Stimulated activated naive B cell treated with anti-CD40 and anti-IgM and Interleukin-4, amounts not matched to agents 10 μg/mL and 1 μg/mL and 100 μg/mL, for 72 hours (primary cell): Measurements from ENCODE around the gene WDR37.

Source experiments
- ATAC-seq, 2 donors: fragments of 150-1000 bp; cut with Tn5 transposase; replicated peaks; 2 replicates each; pipeline ENCODE4 v1.10.0; 2021; ENCODE audit warnings: moderate library complexity in 1 of 2
- DNase-seq: peaks from one replicate; pipeline ENCODE4 v3.0.0; 2021
- H3K27ac Mint-ChIP-seq: one replicate; pipeline ENCODE4 v1.8.0; 2022; ENCODE audit warnings: mild to moderate bottlenecking, mixed read lengths
- H3K27me3 Mint-ChIP-seq, 2 donors: one replicate each; pipeline ENCODE4 v1.8.0; 2022; ENCODE audit warnings: mixed read lengths in 2 of 2
- H3K36me3 Mint-ChIP-seq, 2 donors: one replicate each; pipeline ENCODE4 v1.8.0; 2022; ENCODE audit warnings: mixed read lengths in 2 of 2, mild to moderate bottlenecking in 1 of 2
- H3K4me1 Mint-ChIP-seq, 2 donors: one replicate each; pipeline ENCODE4 v1.8.0; 2022; ENCODE audit warnings: mixed read lengths in 2 of 2, mild to moderate bottlenecking in 1 of 2
- H3K4me3 Mint-ChIP-seq, 2 donors: one replicate each; pipeline ENCODE4 v1.8.0; 2022; ENCODE audit warnings: mild to moderate bottlenecking in 2 of 2, mixed read lengths in 2 of 2, moderate library complexity in 1 of 2
- H3K9me3 Mint-ChIP-seq, 2 donors: one replicate each; pipeline ENCODE4 v1.8.0; 2022; ENCODE audit warnings: mixed read lengths in 2 of 2, mild to moderate bottlenecking in 1 of 2

WDR37 gene

DNA sequence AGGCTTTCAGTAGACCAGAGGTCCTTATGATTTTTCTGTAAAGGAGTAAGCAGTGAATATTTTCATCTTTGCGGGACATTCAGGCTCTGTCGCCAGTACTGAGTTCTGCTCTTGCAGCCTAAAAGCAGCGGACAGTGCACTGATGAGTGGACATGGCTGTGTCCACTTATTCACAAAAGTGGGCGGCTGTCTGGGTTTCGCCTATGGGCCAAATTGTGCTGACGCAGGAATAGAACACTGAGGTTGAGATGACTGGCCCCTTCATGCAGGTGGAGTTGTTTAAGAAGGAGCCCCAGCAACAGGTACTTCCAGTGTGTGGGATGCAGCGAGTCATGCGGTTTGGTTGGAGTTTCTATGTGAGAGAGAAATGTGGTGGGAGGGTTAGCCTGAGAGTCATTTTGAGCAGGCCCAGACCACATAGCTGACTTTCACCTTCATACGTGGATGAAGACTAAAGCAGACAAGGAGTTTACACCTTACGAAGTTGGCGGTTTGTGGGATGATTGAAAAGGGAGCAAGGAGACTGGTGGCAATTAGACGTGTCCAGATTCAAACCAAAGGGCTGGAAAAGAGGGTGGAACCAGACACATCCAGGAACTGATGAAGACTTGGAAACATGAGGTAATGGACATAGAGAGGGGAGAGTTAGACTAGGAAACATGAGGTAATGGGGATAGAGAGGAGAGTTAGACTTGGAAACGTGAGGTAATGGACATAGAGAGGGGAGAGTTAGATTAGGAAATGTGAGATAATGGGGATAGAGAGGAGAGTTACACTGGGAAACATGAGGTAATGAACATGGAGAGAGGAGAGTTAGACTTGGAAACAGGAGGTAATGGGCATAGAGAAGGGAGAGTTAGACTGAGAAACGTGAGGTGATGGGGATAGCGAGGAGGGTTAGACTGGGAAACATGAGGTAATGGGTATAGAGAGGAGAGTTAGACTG is 38.2 kb downstream of the WDR37 start:
- DNase-seq = no peak
- peaks cover 0 to 2% of the 10 kb centered on the region in 2 donors for H3K4me1 Mint-ChIP-seq
- peak in 1 of 2 donors; percentile 47 for ATAC-seq
- H3K4me3 Mint-ChIP-seq = no peak overlapping the region
- no peaks in the 10 kb centered on the region for H3K9me3 Mint-ChIP-seq
- H3K36me3 Mint-ChIP-seq = peaks cover 21 to 27% of the 10 kb centered on the region in 2 donors
- H3K27me3 Mint-ChIP-seq = no peaks in the 10 kb centered on the region
- H3K27ac Mint-ChIP-seq = no peak overlapping the region

DNA sequence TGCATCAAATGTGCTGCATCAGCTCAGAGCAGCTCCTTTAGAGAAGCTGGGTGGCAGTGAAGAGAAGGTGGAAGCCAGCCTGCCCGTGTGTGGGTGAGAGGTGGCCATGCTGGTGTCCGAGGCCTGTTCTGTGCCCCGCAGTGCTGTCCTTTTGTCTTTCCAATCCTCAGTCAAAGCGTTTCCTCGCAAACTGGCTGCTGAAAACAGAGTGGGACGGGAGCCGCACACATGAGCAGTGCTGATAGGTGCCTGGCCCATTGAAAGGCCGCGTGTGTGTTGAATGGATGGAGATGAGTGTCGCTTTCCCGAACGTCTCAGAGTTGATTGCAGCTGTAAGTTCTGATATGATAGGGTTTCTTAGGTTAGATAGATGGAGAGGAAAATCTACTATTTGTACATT is 39.3 kb downstream of the WDR37 start:
- no peak for DNase-seq

DNA sequence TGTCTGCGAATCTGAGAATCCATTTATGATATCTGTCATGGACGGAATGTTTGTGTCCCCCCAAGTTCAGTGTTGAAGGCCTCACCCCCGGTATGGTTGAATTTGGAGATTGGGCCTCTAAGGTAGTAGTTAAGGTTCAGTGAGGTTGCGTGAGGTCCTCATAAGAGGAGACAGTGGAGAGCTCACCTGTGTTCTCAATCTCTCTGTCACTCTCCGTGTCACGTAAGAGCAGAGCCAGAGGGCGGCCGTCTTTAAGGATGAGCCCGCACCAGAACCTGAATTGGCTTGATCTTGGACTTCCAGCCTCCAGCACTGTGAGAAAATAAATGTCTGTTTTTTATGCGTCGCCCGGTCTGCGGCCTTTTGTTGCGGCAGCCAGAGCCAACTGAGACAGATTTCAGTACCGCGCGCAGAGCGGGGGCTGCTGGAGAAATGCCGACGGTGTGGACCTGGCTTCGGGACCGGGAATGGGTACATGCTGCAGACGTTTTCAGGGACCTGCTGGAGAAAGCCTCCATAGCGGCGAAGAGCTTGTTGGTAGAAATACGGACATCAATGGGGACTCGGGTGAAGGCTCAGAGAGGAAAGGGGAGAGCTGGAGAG is 40.2 kb downstream of the WDR37 start:
- ATAC-seq (no peak), DNase-seq (no peak)
- peaks cover 21 to 25% of the 10 kb centered on the region in 2 donors for H3K36me3 Mint-ChIP-seq
- no peak overlapping the region for H3K4me3 Mint-ChIP-seq
- H3K27ac Mint-ChIP-seq = no peak overlapping the region
- no peaks in the 10 kb centered on the region for H3K9me3 Mint-ChIP-seq
- H3K27me3 Mint-ChIP-seq = no peaks in the 10 kb centered on the region
- peaks cover 7 to 9% of the 10 kb centered on the region in 2 donors for H3K4me1 Mint-ChIP-seq

More for the DNA sequence above, 39.3 kb downstream of the WDR37 start:
- no peak for ATAC-seq
- Mint-ChIP-seq H3K4me1 (peaks cover 0 to 6% of the 10 kb centered on the region in 2 donors), H3K36me3 (peaks cover 19 to 22% of the 10 kb centered on the region in 2 donors), H3K27ac (no peak overlapping the region), H3K4me3 (no peak overlapping the region), H3K9me3 (no peaks in the 10 kb centered on the region), H3K27me3 (no peaks in the 10 kb centered on the region)

DNA sequence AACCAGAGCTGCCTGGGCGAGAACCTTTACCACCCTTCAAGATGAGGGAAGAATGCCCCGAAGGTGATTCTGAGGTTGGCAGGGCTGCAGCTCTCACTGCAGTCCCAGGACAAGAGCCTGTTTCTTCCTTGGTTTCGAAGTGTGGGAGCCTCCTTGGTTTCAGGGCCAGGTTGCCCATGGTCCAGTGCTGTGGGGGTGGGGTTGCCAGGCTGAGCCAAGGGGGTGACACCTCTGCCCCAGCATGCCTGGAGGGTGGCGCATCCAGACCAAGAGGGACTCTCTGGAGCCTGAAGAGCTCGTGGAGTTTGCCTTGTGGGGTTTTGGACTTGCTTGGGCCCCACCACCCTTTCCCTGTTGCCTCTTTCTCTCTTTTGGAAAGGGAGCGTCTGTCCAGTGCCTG is 41.3 kb downstream of the WDR37 start:
- DNase-seq = no peak
- H3K36me3 Mint-ChIP-seq = peaks cover 29 to 31% of the 10 kb centered on the region in 2 donors
- no peak overlapping the region for H3K27ac Mint-ChIP-seq
- H3K27me3 Mint-ChIP-seq = no peaks in the 10 kb centered on the region
- no peak overlapping the region for H3K4me3 Mint-ChIP-seq
- peaks cover 0 to 7% of the 10 kb centered on the region in 2 donors for H3K9me3 Mint-ChIP-seq
- ATAC-seq = no peak
- H3K4me1 Mint-ChIP-seq = peaks cover 18% of the 10 kb centered on the region in 2 donors

DNA sequence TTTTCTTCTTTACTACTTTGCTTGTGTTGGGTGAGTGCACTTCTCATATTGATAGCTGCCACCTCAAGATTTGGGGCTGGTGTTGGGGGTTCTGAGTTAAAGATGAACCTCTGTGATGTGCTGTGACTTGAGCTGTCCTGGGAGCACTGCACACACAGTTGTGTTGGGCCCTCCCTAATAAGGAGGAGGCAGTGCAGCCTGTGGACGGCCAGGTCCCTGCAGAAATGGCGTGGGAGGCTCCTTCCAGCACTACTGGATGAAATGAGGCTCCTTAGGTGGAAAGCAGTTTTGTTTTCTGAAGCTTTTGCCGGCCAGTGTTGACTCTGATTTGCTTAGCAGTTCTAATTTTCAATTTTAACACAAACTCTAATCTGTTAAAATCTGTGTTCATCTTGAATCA is 44.0 kb downstream of the WDR37 start:
- no peak overlapping the region for H3K4me3 Mint-ChIP-seq
- H3K27ac Mint-ChIP-seq = no peak overlapping the region
- H3K4me1 Mint-ChIP-seq = peaks cover 18% of the 10 kb centered on the region in 2 donors
- H3K36me3 Mint-ChIP-seq = peaks cover 44 to 52% of the 10 kb centered on the region in 2 donors
- H3K9me3 Mint-ChIP-seq = peaks cover 0 to 7% of the 10 kb centered on the region in 2 donors
- ATAC-seq = no peak
- no peaks in the 10 kb centered on the region for H3K27me3 Mint-ChIP-seq
- no peak for DNase-seq

DNA sequence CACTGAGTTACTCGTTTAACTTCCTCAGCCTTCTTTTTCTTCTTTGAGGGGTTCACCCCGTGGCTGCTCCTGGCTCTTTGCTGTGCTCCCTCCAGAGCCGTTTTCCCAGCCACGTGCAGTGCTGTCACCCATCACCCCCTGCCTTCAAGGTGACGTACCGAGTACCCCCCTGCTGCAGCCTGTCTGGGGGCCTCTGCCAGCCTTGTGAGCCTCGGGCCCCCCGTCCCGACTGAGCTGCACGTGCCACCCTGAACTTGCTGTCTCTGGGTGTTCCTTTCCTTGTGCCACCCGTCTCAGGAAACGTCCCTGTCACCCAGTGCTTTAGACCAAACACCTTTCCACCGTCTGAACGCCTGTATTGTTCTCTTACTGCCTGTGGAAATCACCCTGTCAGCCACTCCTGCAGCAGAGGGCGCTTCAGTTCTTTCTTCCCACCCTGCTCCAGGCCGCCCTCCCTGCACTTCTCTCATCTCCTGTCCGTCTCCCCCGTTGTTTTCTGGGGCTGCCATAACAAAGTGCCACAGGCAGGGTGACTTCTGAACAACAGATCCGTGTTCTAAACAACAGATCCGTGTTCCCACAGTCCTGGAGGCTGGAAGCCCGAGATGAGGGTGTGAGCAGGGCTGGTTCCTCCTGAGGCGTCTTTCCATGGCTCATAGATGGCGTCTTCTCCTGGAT is 44.6 kb downstream of the WDR37 start:
- Mint-ChIP-seq H3K4me1 (peaks cover 18% of the 10 kb centered on the region in 2 donors), H3K27me3 (no peaks in the 10 kb centered on the region), H3K4me3 (no peak overlapping the region), H3K27ac (peak overlapping the region; percentile 65), H3K36me3 (peaks cover 51 to 56% of the 10 kb centered on the region in 2 donors), H3K9me3 (peaks cover 0 to 7% of the 10 kb centered on the region in 2 donors)
- no peak for ATAC-seq
- DNase-seq = no peak

DNA sequence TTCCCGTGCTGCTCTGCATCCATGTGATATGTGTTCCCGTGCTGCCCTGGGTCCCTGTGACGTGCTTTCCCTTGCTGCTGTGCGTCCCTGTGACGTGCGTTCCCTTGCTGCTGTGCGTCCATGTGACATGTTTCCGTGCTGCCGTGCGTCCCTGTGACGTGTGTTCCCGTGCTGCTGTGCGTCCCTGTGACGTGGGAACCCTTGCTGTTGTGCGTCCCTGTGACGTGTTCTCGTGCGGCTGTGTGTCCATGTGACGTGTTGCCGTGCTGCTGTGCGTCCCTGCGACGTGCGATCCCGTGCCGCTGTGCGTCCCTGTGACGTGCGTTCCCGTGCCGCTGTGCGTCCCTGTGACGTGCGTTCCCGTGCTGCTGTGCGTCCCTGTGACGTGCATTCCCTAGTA is 45.8 kb downstream of the WDR37 start:
- Mint-ChIP-seq H3K4me3 (no peak overlapping the region), H3K9me3 (peaks cover 0 to 7% of the 10 kb centered on the region in 2 donors), H3K4me1 (peaks cover 18% of the 10 kb centered on the region in 2 donors), H3K36me3 (peaks cover 61 to 67% of the 10 kb centered on the region in 2 donors), H3K27me3 (no peaks in the 10 kb centered on the region), H3K27ac (peak overlapping the region; percentile 65)
- no peak for DNase-seq
- ATAC-seq = no peak

DNA sequence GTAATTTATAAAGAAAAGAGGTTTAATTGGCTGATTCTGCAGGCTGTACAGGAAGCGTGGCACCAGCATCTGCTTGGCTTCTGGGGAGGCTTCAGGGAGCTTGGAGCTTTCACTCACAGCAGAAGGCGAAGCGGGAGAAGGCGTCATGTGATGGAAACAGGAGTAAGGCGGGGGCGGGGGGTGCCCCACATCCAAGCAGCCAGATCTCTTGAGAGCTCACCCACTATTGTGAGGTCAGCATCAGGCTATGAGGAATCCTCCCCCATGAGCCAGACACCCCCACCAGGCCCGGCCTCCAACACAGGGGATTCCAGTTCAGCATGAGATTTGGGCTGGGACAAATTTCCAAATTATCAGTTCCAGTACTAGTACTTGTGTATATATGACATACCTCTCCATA is 46.2 kb downstream of the WDR37 start:
- DNase-seq (no peak), ATAC-seq (peak; percentile 33 to 72)
- peaks cover 62 to 69% of the 10 kb centered on the region in 2 donors for H3K36me3 Mint-ChIP-seq

DNA sequence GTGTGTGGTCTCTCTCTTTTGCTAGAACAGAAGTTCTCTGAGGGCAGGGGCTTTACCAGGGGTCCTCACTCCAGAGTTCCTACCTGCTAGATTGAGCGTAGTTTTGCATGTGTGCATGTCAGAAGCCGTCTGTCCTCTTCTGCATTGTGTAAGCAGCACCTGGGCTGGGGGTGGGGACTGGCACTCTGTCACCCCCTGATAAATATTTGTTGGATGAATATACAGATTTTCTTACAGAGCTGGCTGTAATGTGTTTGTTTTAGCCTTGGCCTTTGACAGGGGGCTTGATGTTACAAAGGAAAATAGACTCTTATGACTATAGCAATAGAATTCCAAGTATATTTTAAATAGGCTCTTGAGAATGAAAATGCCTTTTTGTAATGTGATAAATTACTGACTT is 46.6 kb downstream of the WDR37 start:
- Mint-ChIP-seq H3K27me3 (no peaks in the 10 kb centered on the region), H3K27ac (no peak overlapping the region), H3K36me3 (peaks cover 64 to 71% of the 10 kb centered on the region in 2 donors), H3K4me3 (no peak overlapping the region), H3K4me1 (peaks cover 18% of the 10 kb centered on the region in 2 donors), H3K9me3 (peaks cover 0 to 7% of the 10 kb centered on the region in 2 donors)
- ATAC-seq = no peak
- DNase-seq = no peak

More for the DNA sequence above, 46.2 kb downstream of the WDR37 start:
- Mint-ChIP-seq H3K4me1 (peaks cover 18% of the 10 kb centered on the region in 2 donors), H3K27ac (peak overlapping the region; percentile 37), H3K4me3 (no peak overlapping the region), H3K27me3 (no peaks in the 10 kb centered on the region), H3K9me3 (peaks cover 0 to 7% of the 10 kb centered on the region in 2 donors)

DNA sequence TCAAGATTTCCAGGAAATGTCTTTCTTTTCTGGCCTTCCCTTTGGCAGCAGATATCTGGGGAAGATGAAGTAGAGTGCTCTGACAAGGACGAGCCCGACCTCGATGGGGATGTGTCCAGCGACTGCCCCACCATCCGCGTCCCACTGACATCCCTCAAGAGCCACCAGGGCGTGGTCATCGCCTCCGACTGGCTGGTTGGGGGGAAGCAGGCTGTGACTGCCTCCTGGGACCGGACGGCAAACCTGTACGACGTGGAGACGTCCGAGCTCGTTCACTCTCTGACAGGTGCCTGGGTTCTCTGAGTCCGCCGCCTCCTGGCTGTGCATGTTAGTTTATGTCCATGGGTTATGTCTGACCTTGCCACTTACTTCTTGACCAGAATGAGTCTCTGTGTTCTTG is 47.4 kb downstream of the WDR37 start:
- Mint-ChIP-seq H3K9me3 (peaks cover 0 to 7% of the 10 kb centered on the region in 2 donors), H3K27me3 (no peaks in the 10 kb centered on the region), H3K36me3 (peaks cover 66 to 75% of the 10 kb centered on the region in 2 donors), H3K4me1 (peaks cover 18% of the 10 kb centered on the region in 2 donors), H3K27ac (no peak overlapping the region), H3K4me3 (no peak overlapping the region)
- DNase-seq (no peak), ATAC-seq (no peak)

DNA sequence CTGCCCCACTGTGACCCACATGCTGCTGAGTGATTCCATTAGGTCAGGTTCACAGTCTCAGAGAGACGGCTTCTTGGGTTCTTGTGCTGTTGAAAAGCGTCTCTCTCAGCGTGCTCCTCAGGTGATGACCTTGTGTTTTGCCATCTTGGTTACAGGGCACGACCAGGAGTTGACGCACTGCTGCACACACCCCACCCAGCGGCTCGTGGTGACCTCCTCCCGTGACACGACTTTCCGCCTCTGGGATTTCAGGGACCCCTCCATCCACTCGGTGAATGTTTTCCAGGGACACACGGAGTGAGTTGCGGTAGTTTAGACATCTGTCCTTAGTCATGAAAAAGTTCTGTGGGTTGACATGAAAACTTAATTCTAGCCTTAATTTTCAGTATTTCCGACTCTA is 48.8 kb downstream of the WDR37 start:
- H3K36me3 Mint-ChIP-seq = peaks cover 69 to 83% of the 10 kb centered on the region in 2 donors
- H3K27me3 Mint-ChIP-seq = no peaks in the 10 kb centered on the region
- no peak for ATAC-seq
- DNase-seq = no peak
- H3K4me3 Mint-ChIP-seq = no peak overlapping the region
- peaks cover under 1 to 9% of the 10 kb centered on the region in 2 donors for H3K9me3 Mint-ChIP-seq
- peak overlapping the region; percentile 47 for H3K27ac Mint-ChIP-seq
- peaks cover 17 to 23% of the 10 kb centered on the region in 2 donors for H3K4me1 Mint-ChIP-seq

DNA sequence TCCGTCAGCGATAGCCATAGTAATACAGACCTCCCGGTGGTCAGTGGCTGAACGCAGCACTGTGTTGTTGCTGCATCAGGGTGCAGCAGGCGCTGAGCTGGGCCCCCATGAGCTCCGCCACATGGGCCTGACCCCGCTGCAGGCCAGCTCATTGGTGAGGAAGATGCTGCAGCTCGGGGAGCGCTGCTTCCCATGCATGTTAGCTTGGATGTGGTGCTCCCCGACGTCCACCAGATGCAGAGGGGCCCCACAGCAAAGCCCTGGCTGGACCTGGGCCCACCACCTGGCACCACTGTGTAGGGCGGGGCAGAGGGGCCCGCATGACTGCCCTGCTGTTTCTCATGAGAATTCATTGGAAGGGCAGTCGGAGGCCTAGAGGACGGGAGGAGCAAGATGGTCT is 50.8 kb downstream of the WDR37 start:
- H3K9me3 Mint-ChIP-seq = peaks cover 2 to 7% of the 10 kb centered on the region in 2 donors
- DNase-seq (no peak), ATAC-seq (no peak)
- H3K36me3 Mint-ChIP-seq = peaks cover 65 to 84% of the 10 kb centered on the region in 2 donors
- H3K27ac Mint-ChIP-seq = no peak overlapping the region
- peaks cover 13 to 19% of the 10 kb centered on the region in 2 donors for H3K4me1 Mint-ChIP-seq
- H3K27me3 Mint-ChIP-seq = no peaks in the 10 kb centered on the region
- no peak overlapping the region for H3K4me3 Mint-ChIP-seq

DNA sequence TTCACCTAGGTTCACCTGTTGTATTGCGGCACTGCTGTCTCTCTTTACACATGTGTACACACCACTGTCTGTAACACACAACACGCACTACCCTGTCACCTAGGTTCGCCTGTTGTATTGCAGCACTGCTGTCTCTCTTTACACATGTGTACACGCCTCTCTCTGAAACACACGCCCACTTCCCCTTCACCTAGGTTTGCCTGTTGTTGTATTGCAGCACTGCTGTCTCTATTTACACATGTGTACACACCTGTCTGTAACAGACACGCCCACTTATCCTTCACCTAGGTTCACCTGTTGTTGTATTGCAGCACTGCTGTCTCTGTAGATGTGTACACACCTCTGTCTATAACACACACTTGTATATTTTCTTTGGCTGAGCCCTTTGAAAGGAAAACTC is 51.5 kb downstream of the WDR37 start:
- Mint-ChIP-seq H3K36me3 (peaks cover 67 to 84% of the 10 kb centered on the region in 2 donors), H3K4me1 (peaks cover 13 to 14% of the 10 kb centered on the region in 2 donors), H3K27me3 (no peaks in the 10 kb centered on the region), H3K9me3 (peaks cover 2 to 5% of the 10 kb centered on the region in 2 donors), H3K4me3 (no peak overlapping the region), H3K27ac (no peak overlapping the region)
- ATAC-seq (no peak), DNase-seq (no peak)
